HG02885 (cell line): Measurements from ENCODE around the gene KIF15.
A peak's percentile ranks its signal among the peaks of the same experiment; 100 is the strongest.
"Not testable (repeated sequence)": the region's sequence is repeated elsewhere in the genome, so short reads cannot be mapped to it uniquely, and the experiment has no call there.

ENCODE experiments used
- ATAC-seq: cut with Tn5 transposase; IDR thresholded peaks from one replicate; pipeline ENCODE4 v1.9.1; 2021; ENCODE audit warnings: mild to moderate bottlenecking; ENCODE audit not compliant: unreplicated experiment, poor library complexity

KIF15 gene

GRCh38 chr3:44825264-44825925, 63.8 kb downstream of the KIF15 start:
- no peak for ATAC-seq

DNA sequence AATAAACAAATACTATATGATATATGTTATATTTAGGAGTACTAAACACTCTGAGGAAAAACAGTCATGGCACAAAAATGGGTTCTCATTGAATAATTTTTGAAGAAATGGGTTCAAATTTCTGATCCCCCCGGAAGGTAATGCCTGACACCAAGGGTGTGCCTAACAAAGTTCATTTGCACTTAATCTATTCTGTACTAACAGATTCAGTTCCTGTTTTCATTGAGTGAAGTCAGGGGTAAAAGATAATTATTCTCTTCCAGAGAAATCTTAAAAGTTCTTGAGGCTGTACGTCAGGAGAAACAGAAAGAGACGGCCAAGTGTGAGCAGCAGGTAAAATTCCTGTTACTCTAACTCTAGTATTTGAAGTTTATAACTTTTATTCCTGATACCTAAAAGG, 65.6 kb downstream of the KIF15 start:
- no peak for ATAC-seq

DNA sequence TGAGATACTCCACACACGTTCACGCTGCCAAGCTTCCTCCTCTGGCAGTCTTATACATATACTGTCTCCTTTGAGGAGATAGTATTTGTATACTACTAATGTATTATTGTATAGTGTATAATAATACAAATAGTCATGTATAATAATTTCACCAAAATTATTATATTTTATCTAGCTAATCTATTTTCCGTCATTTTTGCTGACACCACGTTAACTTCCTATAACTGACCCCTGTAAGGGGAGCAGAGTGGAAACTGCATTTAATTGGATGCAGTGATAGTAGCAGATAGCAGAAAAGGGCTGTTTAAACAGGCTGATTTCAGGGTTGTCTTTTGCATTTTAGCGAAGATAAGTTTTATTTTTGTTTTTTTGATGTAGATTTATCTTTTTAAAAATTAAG, 69.6 kb downstream of the KIF15 start:
- no peak for ATAC-seq

DNA sequence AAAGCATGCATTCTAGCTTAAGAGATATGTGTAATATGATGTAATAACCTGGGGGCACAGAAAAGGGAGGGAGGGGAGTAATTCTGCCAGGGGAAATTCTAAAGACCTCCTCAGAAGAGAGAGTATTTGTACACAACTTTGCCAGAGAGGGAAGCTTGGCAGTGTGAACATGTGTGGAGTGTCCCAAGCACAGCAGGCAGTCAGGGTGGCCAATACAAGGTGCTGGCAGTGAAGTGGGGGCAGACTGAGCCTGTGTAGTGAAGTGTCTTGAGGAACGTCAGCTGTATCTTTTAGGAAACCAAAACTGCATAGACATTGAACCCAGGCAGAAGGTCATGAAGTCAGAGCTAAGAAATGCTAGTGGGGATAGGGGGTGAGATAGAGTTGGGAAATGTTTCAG, 70.4 kb downstream of the KIF15 start:
- no peak for ATAC-seq

GRCh38 chr3:44832965-44833364, 71.4 kb downstream of the KIF15 start:
- ATAC-seq: no peak

DNA sequence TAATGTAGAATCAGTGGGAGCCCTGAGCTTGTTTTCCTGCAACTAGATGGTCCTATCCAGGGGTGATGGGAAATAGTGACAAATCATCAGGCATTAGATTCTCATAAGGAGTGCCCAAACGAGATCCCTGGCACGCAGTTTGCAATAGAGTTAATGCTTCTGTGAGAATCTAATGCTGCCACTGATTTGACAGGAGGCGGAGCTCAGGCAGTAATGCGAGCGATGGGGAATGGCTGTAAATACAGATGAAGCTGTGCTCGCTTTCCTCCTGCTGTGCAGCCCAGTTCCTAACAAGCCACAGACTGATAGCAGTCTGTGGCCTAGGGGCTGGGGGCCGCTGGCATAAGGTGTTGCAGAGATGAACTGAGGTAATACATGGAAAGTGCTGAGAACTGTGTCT, 71.8 kb downstream of the KIF15 start:
- ATAC-seq: no peak

- ATAC-seq: no peak
These were observed 74.1 kb downstream of the KIF15 start for GRCh38 chr3:44835684-44836083.

GRCh38 chr3:44842376-44842775, 80.8 kb downstream of the KIF15 start:
- ATAC-seq: no peak

DNA sequence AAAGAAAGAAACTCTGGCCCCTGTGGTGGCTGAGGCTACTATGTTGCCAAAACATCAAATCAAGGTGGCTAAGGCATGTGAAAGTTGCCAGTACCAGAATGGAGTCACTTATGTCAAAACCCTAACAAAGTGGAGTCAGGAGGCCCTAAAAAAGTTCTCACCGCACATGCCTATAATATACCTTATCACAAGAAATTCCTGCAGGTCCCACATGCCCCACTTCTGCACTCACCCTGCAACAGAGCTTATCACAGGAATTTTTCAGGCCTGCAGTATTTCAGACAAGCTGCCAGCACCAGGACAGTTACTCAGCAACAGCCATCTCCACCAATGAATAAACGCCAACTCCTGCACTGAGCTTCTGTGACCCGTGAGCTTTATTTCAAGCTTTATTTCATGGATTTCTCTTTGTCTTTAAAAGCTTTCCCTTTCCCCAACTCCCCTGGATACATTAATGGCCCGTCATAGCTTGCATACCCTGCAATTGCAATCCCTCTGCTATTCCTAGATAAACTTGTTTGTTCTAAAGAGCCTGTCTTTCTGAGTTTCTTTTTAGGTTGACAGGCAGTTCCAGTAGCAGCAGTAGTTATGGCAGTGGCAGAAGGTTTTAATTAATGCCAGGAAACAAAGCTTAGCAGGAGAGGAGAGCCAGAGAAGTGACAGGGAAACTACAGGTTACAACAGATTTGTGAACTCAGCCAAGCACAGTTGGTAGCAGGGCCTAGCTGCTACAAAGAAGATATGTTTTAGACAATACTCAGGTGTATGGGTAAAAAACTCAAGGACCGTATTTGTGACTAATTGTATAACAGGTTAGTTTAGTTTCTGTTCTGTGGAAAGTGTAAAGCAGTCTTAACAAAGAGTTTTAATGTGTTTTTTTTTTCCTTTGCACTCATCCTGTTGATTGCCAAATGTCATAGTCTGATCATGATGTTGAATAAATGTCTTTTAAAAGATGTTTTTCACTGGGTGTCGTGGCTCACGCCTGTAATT, 84.2 kb downstream of the KIF15 start:
- no peak for ATAC-seq

DNA sequence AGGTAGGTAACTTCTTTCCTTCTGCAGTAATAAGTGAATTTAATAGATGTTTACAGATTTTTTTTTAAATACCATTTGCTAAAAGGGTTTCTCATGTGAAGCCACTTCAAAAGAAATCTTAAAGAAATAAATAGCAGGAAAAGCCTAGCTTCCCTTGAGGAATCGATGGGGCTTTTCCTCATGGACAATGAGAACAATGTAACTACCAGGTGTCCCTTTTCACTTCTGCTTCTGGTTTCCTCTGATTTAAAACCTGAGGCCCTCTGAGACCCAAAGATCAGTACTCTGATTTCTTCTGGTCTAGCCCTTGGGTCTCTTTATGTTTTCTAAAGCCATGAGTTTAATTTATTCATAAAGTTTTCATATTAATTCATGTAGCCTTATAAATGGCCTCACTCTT, 87.0 kb downstream of the KIF15 start:
- no peak for ATAC-seq

DNA sequence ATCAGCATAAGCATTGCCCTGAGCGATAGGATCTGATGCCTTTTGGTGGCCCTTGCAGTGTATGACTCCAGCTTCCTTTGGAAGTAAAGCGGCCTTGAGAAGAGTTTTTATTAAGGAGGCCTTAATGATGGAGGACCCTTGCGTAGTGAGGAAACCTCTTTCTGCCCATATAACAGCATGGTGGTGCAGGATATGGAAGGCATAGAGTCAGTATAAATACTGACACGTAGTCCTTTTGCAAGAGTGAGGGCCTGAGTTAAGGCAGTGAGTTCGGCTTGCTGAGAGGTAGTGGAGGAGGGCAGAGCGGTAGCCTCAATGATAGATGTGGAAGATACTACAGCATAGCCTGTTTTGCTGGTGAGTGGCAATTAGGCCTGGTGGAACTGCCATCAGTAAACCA, 95.1 kb downstream of the KIF15 start:
- not testable (repeated sequence) for ATAC-seq

- no peak for ATAC-seq
These were observed 98.5 kb downstream of the KIF15 start for GRCh38 chr3:44860117-44860516.

DNA sequence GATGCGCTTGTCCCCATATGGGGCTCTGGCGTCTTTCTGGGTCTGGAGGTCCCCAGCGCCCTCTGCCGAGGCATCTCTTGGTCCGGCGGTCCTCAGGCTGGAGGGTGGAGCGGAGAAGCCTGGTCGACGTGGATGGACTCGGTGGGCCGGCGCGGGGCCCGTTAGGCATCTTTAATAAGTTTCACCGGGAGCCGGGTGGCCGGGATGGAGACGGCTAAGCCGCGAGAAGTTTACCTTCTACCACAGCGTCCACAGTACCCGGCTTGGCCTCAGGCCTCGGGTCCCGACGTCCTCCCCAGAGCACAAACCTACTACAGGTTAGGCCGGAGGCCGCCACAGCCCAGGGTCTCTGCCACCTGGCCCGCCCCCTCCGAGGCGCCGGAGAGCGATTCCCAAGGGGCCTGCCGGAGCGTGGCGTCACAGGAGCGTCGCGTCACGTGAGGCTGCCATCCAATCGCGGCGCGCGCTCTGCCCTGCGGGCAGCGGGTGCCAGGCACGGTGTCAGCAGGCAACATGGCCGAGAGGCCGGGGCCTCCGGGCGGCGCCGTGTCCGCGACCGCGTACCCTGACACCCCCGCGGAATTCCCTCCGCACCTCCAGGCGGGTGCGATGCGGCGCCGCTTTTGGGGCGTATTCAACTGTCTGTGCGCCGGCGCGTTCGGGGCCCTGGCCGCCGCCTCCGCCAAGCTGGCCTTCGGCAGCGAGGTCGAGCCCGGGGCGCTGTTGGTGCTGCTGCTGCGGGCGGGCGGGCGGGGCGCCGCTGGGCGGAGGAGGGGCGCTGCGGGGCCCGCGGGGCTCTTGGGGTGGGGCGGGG, 100.0 kb downstream of the KIF15 start, which contains the start of gene TMEM42:
TMEM42 (plus strand) TSS at position 501 of the 814 bp plus-strand sequence; CDS start at position 514, 13 bp downstream.
- ATAC-seq: peak; percentile 95

DNA sequence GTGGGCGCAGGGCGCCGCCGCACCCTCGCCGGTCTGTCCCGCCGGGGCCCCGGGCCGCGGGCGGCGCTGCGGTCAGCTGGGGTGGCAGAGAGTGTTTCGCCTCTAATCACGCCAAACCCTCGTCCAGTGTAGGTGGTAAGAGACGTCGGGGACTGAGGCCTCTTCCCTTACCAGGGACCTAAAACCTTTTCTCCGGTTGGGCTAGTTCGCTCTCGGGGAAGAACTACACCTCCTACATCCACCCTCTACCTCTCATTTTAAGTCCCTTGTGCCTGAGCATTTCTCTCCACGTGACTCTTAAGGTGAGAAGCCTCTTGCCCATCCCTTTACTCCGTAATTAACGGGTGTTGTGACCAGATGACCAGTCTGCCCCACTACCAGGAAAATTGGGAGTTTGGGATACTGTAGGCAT, 100.6 kb downstream of the KIF15 start:
- peak; percentile 43 for ATAC-seq

- no peak for ATAC-seq
These were observed 103.9 kb downstream of the KIF15 start for GRCh38 chr3:44865272-44866035.

GRCh38 chr3:44867421-44868111, 106.0 kb downstream of the KIF15 start:
- ATAC-seq: no peak

GRCh38 chr3:44870375-44871061, 108.9 kb downstream of the KIF15 start:
- ATAC-seq: no peak

GRCh38 chr3:44874308-44874707, 112.7 kb downstream of the KIF15 start, which contains the start of gene TGM4:
Gene TGM4 (plus strand): TSS chr3:44874608. CDS start chr3:44874679, 71 bp downstream.
- ATAC-seq: no peak

- no peak for ATAC-seq
These were observed 114.0 kb downstream of the KIF15 start for GRCh38 chr3:44875596-44875995.
